ENCODE data around the gene SYNE3.

The SYNE3 gene

GRCh38 chr14:95523815-95524448 lies 7.5 kb upstream of the SYNE3 start:
- no peak for DNase-seq (ENCODE audit: low read depth)
- no peak overlapping the region for H3K4me3 ChIP-seq (ENCODE audit: low read depth, low read length)
- TF ChIP-seq CTCF (IDR thresholded peaks at IDR 0.05; ENCODE audit: control insufficient read depth, extremely low read depth, insufficient read depth) = no peak

GRCh38 chr14:95523051-95523814 lies 6.8 kb upstream of the SYNE3 start:
- DNase-seq (ENCODE audit: low read depth) = no peak
- TF ChIP-seq CTCF (IDR thresholded peaks at IDR 0.05; ENCODE audit: control insufficient read depth, extremely low read depth, insufficient read depth) = no peak
- no peak overlapping the region for H3K4me3 ChIP-seq (ENCODE audit: low read depth, low read length)

- no peak overlapping the region for H3K4me3 ChIP-seq (ENCODE audit: low read depth, low read length)
- no peak for TF ChIP-seq CTCF (IDR thresholded peaks at IDR 0.05; ENCODE audit: control insufficient read depth, extremely low read depth, insufficient read depth)
- no peak for DNase-seq (ENCODE audit: low read depth)
Observed at GRCh38 chr14:95522556-95522955, 6.1 kb upstream of the SYNE3 start.

- no peak for DNase-seq (ENCODE audit: low read depth)
- TF ChIP-seq CTCF (IDR thresholded peaks at IDR 0.05; ENCODE audit: control insufficient read depth, extremely low read depth, insufficient read depth) = no peak
Observed at GRCh38 chr14:95522116-95522515, 5.7 kb upstream of the SYNE3 start.

GRCh38 chr14:95521001-95521400 lies 4.6 kb upstream of the SYNE3 start:
- no peak for DNase-seq (ENCODE audit: low read depth)
- no peak overlapping the region for H3K4me3 ChIP-seq (ENCODE audit: low read depth, low read length)
- TF ChIP-seq CTCF (IDR thresholded peaks at IDR 0.05; ENCODE audit: control insufficient read depth, extremely low read depth, insufficient read depth) = no peak

More at GRCh38 chr14:95522116-95522515, 5.7 kb upstream of the SYNE3 start:
- H3K4me3 ChIP-seq (ENCODE audit: low read depth, low read length) = no peak overlapping the region

GRCh38 chr14:95520346-95520745 lies 3.9 kb upstream of the SYNE3 start:
- H3K4me3 ChIP-seq (ENCODE audit: low read depth, low read length) = no peak overlapping the region
- TF ChIP-seq CTCF (IDR thresholded peaks at IDR 0.05; ENCODE audit: control insufficient read depth, extremely low read depth, insufficient read depth) = no peak
- no peak for DNase-seq (ENCODE audit: low read depth)

Data from LNCaP clone FGC (cell line).